Measurements from ENCODE around the gene HSD17B12.

GRCh38 chr11:43903078-43903477 lies 222.5 kb downstream of the HSD17B12 start:
- no peak for TF ChIP-seq POLR2AphosphoS5 (IDR thresholded peaks at IDR 0.05; ENCODE audit: insufficient read depth, low read depth, low read length)
- TF ChIP-seq, protein P1, sequence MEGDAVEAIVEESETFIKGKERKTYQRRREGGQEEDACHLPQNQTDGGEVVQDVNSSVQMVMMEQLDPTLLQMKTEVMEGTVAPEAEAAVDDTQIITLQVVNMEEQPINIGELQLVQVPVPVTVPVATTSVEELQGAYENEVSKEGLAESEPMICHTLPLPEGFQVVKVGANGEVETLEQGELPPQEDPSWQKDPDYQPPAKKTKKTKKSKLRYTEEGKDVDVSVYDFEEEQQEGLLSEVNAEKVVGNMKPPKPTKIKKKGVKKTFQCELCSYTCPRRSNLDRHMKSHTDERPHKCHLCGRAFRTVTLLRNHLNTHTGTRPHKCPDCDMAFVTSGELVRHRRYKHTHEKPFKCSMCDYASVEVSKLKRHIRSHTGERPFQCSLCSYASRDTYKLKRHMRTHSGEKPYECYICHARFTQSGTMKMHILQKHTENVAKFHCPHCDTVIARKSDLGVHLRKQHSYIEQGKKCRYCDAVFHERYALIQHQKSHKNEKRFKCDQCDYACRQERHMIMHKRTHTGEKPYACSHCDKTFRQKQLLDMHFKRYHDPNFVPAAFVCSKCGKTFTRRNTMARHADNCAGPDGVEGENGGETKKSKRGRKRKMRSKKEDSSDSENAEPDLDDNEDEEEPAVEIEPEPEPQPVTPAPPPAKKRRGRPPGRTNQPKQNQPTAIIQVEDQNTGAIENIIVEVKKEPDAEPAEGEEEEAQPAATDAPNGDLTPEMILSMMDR (IDR thresholded peaks at IDR 0.05; ENCODE audit: extremely low read depth in 1 of 2, insufficient read depth in 1 of 2, low read depth in 1 of 2, low read length in 2 of 2) = no peak
- no peak for TF ChIP-seq POLR2A (IDR thresholded peaks at IDR 0.05; ENCODE audit: low read depth, low read length)
- no peak for TF ChIP-seq JUN (IDR thresholded peaks at IDR 0.05; ENCODE audit: borderline replicate concordance, insufficient read depth, insufficient read length, low read depth)

Data from endothelial cell of umbilical vein (primary cell).